CD14-positive monocyte (primary cell): ENCODE results near the gene BTG3. TPM values are rescaled to one million over a fixed set of nuclear protein-coding genes. Genes with fewer than 3 reads are reported as not detected.

ENCODE experiments used
- DNase-seq, 3 donors: peaks; one replicate each; pipeline ENCODE4 v3.0.0-alpha.2; 2011 to 2022
- H2AFZ ChIP-seq: 2 replicates; pipeline ENCODE4 v1.6.0; 2012; ENCODE audit warnings: mild to moderate bottlenecking, low read depth, low read length, inconsistent platforms; ENCODE audit not compliant: insufficient read depth, poor library complexity, severe bottlenecking
- H3K27ac ChIP-seq, 2 donors: 1 replicate in 1 of 2; 2 replicates in 1 of 2; pipeline ENCODE4 v1.5.1; 2012 to 2013; ENCODE audit warnings: low read length in 2 of 2, control low read depth in 1 of 2, inconsistent platforms in 1 of 2, low read depth in 1 of 2, mild to moderate bottlenecking in 1 of 2
- H3K27me3 ChIP-seq, 2 donors: one replicate each; pipeline versions ENCODE4 v1.6.0 to v1.6.1; 2011 to 2013; ENCODE audit warnings: low read length in 2 of 2; ENCODE audit not compliant: control insufficient read depth in 2 of 2, insufficient read depth in 2 of 2
- H3K36me3 ChIP-seq, 2 donors: replicated peaks in 1 of 2; 1 replicate in 1 of 2; 2 replicates in 1 of 2; pipeline versions ENCODE4 v1.5.1 to v1.6.1; 2012 to 2013; ENCODE audit warnings: low read length in 2 of 2, control low read depth in 1 of 2, inconsistent platforms in 1 of 2, mild to moderate bottlenecking in 1 of 2; ENCODE audit not compliant: insufficient read depth in 2 of 2, control insufficient read depth in 1 of 2
- H3K4me1 ChIP-seq, 2 donors: 1 replicate in 1 of 2; 2 replicates in 1 of 2; pipeline versions ENCODE4 v1.5.1 to v1.6.1; 2012 to 2013; ENCODE audit warnings: low read length in 2 of 2, control low read depth in 1 of 2, inconsistent platforms in 1 of 2, mild to moderate bottlenecking in 1 of 2, moderate library complexity in 1 of 2; ENCODE audit not compliant: insufficient read depth in 2 of 2, control insufficient read depth in 1 of 2
- H3K4me2 ChIP-seq: replicated peaks from 2 replicates; pipeline ENCODE3; 2012; ENCODE audit warnings: low read length, moderate library complexity, mild to moderate bottlenecking; ENCODE audit not compliant: poor library complexity, severe bottlenecking; ENCODE audit errors: extremely low read depth
- H3K4me3 ChIP-seq, 3 experiments: fragments of 200-600 bp in 1 of 3; sonication (generic) in 1 of 3; replicated peaks in 1 of 3; 1 replicate in 2 of 3; 2 replicates in 1 of 3; pipeline ENCODE4 v1.5.1; 2011 to 2013; ENCODE audit warnings: low read length in 3 of 3, mild to moderate bottlenecking in 3 of 3, control low read depth in 2 of 3, low read depth in 2 of 3, inconsistent platforms in 1 of 3, moderate library complexity in 1 of 3
- H3K79me2 ChIP-seq: 2 replicates; pipeline ENCODE4 v1.6.0; 2012; ENCODE audit warnings: mild to moderate bottlenecking, control low read depth, inconsistent platforms, low read length, moderate library complexity; ENCODE audit not compliant: insufficient read depth
- H3K9ac ChIP-seq: 2 replicates; pipeline ENCODE4 v1.6.0; 2017; ENCODE audit warnings: low read length, mild to moderate bottlenecking; ENCODE audit not compliant: insufficient read depth, poor library complexity, severe bottlenecking
- H3K9me3 ChIP-seq, 2 donors: replicated peaks in 1 of 2; 1 replicate in 1 of 2; 2 replicates in 1 of 2; pipeline versions ENCODE4 v1.5.1 to v1.6.1; 2012 to 2013; ENCODE audit warnings: low read length in 2 of 2, control low read depth in 1 of 2; ENCODE audit not compliant: control insufficient read depth in 1 of 2, insufficient read depth in 1 of 2
- H4K20me1 ChIP-seq: 2 replicates; pipeline ENCODE4 v1.6.0; 2012; ENCODE audit warnings: mild to moderate bottlenecking, low read length, control low read depth, moderate library complexity; ENCODE audit not compliant: insufficient read depth
- H3K27ac Mint-ChIP-seq, 7 donors: one replicate each; pipeline ENCODE4 v1.8.0; 2020; ENCODE audit warnings: mild to moderate bottlenecking in 7 of 7, mixed read lengths in 7 of 7, moderate library complexity in 6 of 7, inconsistent platforms in 2 of 7
- H3K27me3 Mint-ChIP-seq, 3 donors: one replicate each; pipeline ENCODE4 v1.8.0; 2021 to 2022; ENCODE audit warnings: low read depth in 3 of 3, mild to moderate bottlenecking in 3 of 3, mixed read lengths in 3 of 3, moderate library complexity in 3 of 3, inconsistent platforms in 1 of 3
- H3K36me3 Mint-ChIP-seq, 2 donors: one replicate each; pipeline ENCODE4 v1.8.0; 2020; ENCODE audit warnings: mixed read lengths in 2 of 2, inconsistent platforms in 1 of 2, mild to moderate bottlenecking in 1 of 2
- H3K4me1 Mint-ChIP-seq: one replicate; pipeline ENCODE4 v1.8.0; 2020; ENCODE audit warnings: mild to moderate bottlenecking, mixed read lengths
- H3K4me3 Mint-ChIP-seq, 2 donors: one replicate each; pipeline ENCODE4 v1.8.0; 2020; ENCODE audit warnings: mild to moderate bottlenecking in 2 of 2, mixed read lengths in 2 of 2, moderate library complexity in 1 of 2
- H3K9me3 Mint-ChIP-seq, 7 donors: one replicate each; pipeline ENCODE4 v1.8.0; 2020 to 2022; ENCODE audit warnings: mixed read lengths in 7 of 7, mild to moderate bottlenecking in 6 of 7, moderate library complexity in 6 of 7, inconsistent platforms in 2 of 7
- CTCF ChIP-seq: fragments of 200-600 bp; IDR thresholded peaks from one replicate; pipeline ENCODE4 v1.8.0; 2022; ENCODE audit warnings: antibody characterized with exemption, mild to moderate bottlenecking
- WGBS: methylation state at CpG from one replicate; pipeline ENCODE4 v1.1.5; 2013; ENCODE audit warnings: missing lambda C conversion rate; ENCODE audit not compliant: insufficient coverage; 5-methylcytosine and 5-hydroxymethylcytosine counted together
- intact Hi-C, 2 donors: fragments of 100-400 bp; cut with micrococcal nuclease; formaldehyde crosslinking; loops; one replicate each; pipeline versions ENCODE4 v1.15.0 to v1.15.1; 2023
- polyA minus RNA-seq: library from RNA; depleted of rRNA, polyadenylated mRNA; stranded (reverse); fragments of >200 nt; gene quantifications from 2 replicates; pipeline ENCODE4 v1.2.3, GENCODE V29; 2012
- polyA plus RNA-seq, 3 donors: library from polyadenylated mRNA; depleted of rRNA in 1 of 3; unstranded in 2 of 3; stranded (reverse) in 1 of 3; fragments of 300-500 nt in 2 of 3; fragments of >200 nt in 1 of 3; fragmentation: Illumina TruSeq in 2 of 3; gene quantifications; 1 replicate in 2 of 3; 2 replicates in 1 of 3; pipeline ENCODE4 v1.2.3, GENCODE V29; 2012 to 2021
- total RNA-seq, 12 experiments: library from RNA in 1 of 12; stranded (reverse) in 1 of 12; fragments of 120-200 nt in 1 of 12; gene quantifications; one replicate each; pipeline ENCODE4 v1.2.4 and lab custom pipeline; 2013 to 2026; ENCODE audit warnings: mixed read lengths in 6 of 12, inconsistent platforms in 1 of 12

Gene BTG3
- 6.8 TPM for total RNA-seq (2013)
- polyA plus RNA-seq (10 to 100 TPM in 1 of 3 donors, 1 to 10 TPM in 2; 1.9 to 10.4 (median 2.0) TPM), polyA minus RNA-seq (5.0 and 5.1 TPM in 2 replicates), total RNA-seq (lab: John Stamatoyannopoulos, UW) (17.5 to 119 (median 33.1) reads per million in 11 experiments)

GRCh38 chr21:17612565-17613241, at the start of gene BTG3:
Gene BTG3 (minus strand): TSS chr21:17612901. CDS start chr21:17609144, 3,757 bp downstream.
- Histone ChIP-seq H3K27ac (peak within 1 kb of the TSS; percentile 35 to 66), H3K4me3 (peak within 1 kb of the TSS; percentile 74 to 84 (median 77)), H3K27me3 (no peaks in the 10 kb centered on the region), H3K4me2 (peak within 1 kb of the TSS; percentile 93), H3K9ac (peak within 1 kb of the TSS; percentile 80), H3K79me2 (peaks cover 35% of the 10 kb centered on the region), H4K20me1 (no peaks in the 10 kb centered on the region), H3K36me3 (peaks cover 0 to 3% of the 10 kb centered on the region in 2 donors), H3K9me3 (no peaks in the 10 kb centered on the region), H2AFZ (peak within 1 kb of the TSS; percentile 90), H3K4me1 (peaks cover 10 to 15% of the 10 kb centered on the region in 2 donors)
- Mint-ChIP-seq H3K27ac (peak within 1 kb of the TSS; percentile 84 to 98 (median 96)), H3K4me1 (peaks cover 14% of the 10 kb centered on the region), H3K27me3 (peaks cover 5 to 15% (median 8%) of the 10 kb centered on the region in 3 donors), H3K9me3 (no peaks in the 10 kb centered on the region), H3K4me3 (peak within 1 kb of the TSS; percentile 98 to 99), H3K36me3 (peaks cover 5 to 11% of the 10 kb centered on the region in 2 donors)
- under 1% methylated on average over 102 of the region's 102 CpGs for WGBS
- no peak for TF ChIP-seq CTCF
- intact Hi-C loops = loop anchor here in 1 of 2 donors (10.0 kb wide), 2 partner anchors 172 to 202 kb away; partner anchors contain the start of gene C21orf91
- peak; percentile 60 to 69 (median 63) for DNase-seq

- peaks cover 0 to 9% (median 4%) of the 10 kb centered on the region in 7 donors for H3K9me3 Mint-ChIP-seq
- Histone ChIP-seq H3K27ac (no peak overlapping the region), H3K36me3 (no peaks in the 10 kb centered on the region), H3K4me1 (no peaks in the 10 kb centered on the region), H3K9me3 (peaks cover 0 to 4% of the 10 kb centered on the region in 2 donors), H4K20me1 (no peaks in the 10 kb centered on the region), H3K9ac (no peak overlapping the region), H3K27me3 (no peaks in the 10 kb centered on the region), H2AFZ (no peak overlapping the region), H3K4me2 (no peak overlapping the region), H3K79me2 (no peaks in the 10 kb centered on the region), H3K4me3 (no peak overlapping the region)
- H3K4me3 Mint-ChIP-seq = no peak overlapping the region
- H3K4me1 Mint-ChIP-seq = peaks cover 6% of the 10 kb centered on the region
- intact Hi-C loops = no loop called here
- H3K27me3 Mint-ChIP-seq = peaks cover 0 to 3% (median 0%) of the 10 kb centered on the region in 3 donors
- no peak for TF ChIP-seq CTCF
- no peaks in the 10 kb centered on the region for H3K36me3 Mint-ChIP-seq
- H3K27ac Mint-ChIP-seq = no peak overlapping the region
- no peak for DNase-seq
- 83% methylated on average over 4 of the region's 6 CpGs for WGBS
Measured at GRCh38 chr21:17660862-17661261, 48.2 kb upstream of the BTG3 start.
